ENCODE data around the gene HPGDS. TPM values are rescaled to one million over a fixed set of nuclear protein-coding genes. Genes with fewer than 3 reads are reported as not detected.
"Not testable (repeated sequence)": the region's sequence is repeated elsewhere in the genome, so short reads cannot be mapped to it uniquely, and the experiment has no call there.

HPGDS gene
- total RNA-seq, 1 donor from 2014 or later, result not detected

GRCh38 chr4:94332983-94333590 lies 9.5 kb downstream of the HPGDS start:
- Mint-ChIP-seq H3K4me1 (no peaks in the 10 kb centered on the region), H3K27me3 (peaks cover 5% of the 10 kb centered on the region), H3K4me3 (no peak overlapping the region), H3K9me3 (peaks cover 2% of the 10 kb centered on the region), H3K27ac (no peak overlapping the region), H3K36me3 (ENCODE audit: low read depth) (no peaks in the 10 kb centered on the region)
- DNase-seq, result no peak
- intact Hi-C loops (cut with micrococcal nuclease), result no loop called here

GRCh38 chr4:94329933-94330332 lies 12.7 kb downstream of the HPGDS start:
- no peak for DNase-seq
- Mint-ChIP-seq H3K9me3 (peaks cover 7% of the 10 kb centered on the region), H3K4me1 (no peaks in the 10 kb centered on the region), H3K4me3 (no peak overlapping the region), H3K27me3 (peaks cover 5% of the 10 kb centered on the region), H3K36me3 (ENCODE audit: low read depth) (no peaks in the 10 kb centered on the region), H3K27ac (no peak overlapping the region)
- intact Hi-C loops (cut with micrococcal nuclease), result no loop called here

DNA sequence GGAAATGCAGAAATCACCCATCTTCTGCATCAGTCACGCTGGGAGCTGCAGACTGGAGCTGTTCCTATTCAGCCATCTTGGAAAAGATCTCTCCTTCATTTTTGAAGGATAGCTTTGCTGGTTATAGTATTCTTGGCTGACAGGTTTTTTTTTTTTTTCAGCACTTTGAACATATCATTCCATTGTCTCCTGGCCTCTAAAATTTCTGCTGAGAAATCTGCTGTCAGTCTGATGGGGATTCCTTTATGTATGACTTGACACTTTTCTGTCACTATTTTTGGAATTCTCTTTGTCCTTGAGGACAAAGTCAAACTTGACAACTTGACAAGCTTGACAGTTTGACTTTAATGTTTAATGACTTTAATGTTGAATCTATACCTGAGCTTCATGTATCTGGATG lies 16.8 kb downstream of the HPGDS start:
- H3K4me1 Mint-ChIP-seq, result no peaks in the 10 kb centered on the region
- no peak for DNase-seq
- H3K27ac Mint-ChIP-seq, result no peak overlapping the region
- H3K36me3 Mint-ChIP-seq (ENCODE audit: low read depth), result no peaks in the 10 kb centered on the region
- no peak overlapping the region for H3K4me3 Mint-ChIP-seq
- peaks cover 21% of the 10 kb centered on the region for H3K9me3 Mint-ChIP-seq
- H3K27me3 Mint-ChIP-seq, result peaks cover 10% of the 10 kb centered on the region
- intact Hi-C loops (cut with micrococcal nuclease), result no loop called here

DNA sequence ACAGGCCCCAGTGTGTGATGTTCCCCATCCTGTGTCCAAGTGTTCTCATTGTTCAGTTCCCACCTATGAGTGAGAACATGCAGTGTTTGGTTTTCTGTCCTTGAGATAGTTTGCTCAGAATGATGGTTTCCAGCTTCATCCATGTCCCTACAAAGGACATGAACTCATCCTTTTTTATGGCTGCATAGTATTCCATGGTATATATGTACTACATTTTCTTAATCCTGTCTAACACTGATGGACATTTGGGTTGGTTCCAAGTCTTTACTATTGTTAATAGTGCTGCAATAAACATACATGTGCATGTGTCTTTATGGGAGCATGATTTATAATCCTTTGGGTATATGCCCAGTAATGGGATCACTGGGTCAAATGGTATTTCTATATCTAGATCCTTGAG lies 22.7 kb downstream of the HPGDS start:
- H3K36me3 Mint-ChIP-seq (ENCODE audit: low read depth); H3K4me1 Mint-ChIP-seq; DNase-seq; H3K27me3 Mint-ChIP-seq; H3K4me3 Mint-ChIP-seq; H3K27ac Mint-ChIP-seq; intact Hi-C loops (cut with micrococcal nuclease): not testable (repeated sequence)
- peaks cover 22% of the 10 kb centered on the region for H3K9me3 Mint-ChIP-seq

DNA sequence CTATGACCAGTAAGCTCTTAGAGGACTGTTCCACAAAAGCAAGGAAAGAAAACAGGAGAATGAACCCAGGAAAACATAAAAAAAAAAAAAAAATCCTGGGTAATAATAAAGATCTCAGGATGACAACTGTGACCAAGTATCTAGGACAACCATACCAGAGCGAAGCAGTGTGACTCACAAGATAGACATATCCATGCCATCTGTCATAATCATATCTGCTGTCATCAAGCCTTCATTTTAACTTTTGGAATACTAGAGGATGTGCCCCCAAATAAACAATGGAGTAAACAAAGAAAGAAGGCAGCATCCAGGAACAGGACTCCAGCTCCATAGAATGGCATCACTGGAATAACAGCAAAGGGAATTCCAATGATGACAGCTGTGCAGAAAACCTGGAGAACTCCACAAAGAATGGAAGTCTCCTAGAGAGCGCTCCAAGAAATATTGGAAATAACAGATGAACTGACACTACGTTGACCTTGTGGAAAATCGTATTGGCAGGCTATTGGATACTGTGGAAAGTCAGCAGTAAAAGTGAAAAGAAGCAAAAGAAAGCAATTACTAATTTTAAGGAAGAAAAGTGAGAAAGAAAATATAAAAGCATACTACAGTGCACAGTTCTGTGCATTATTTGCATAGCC lies 35.3 kb downstream of the HPGDS start:
- H3K9me3 Mint-ChIP-seq, result peaks cover 2% of the 10 kb centered on the region
- H3K27ac Mint-ChIP-seq, result no peak overlapping the region
- no peak overlapping the region for H3K4me3 Mint-ChIP-seq
- H3K27me3 Mint-ChIP-seq, result no peaks in the 10 kb centered on the region
- intact Hi-C loops (cut with micrococcal nuclease), result no loop called here
- no peaks in the 10 kb centered on the region for H3K4me1 Mint-ChIP-seq
- no peak for DNase-seq
- no peaks in the 10 kb centered on the region for H3K36me3 Mint-ChIP-seq (ENCODE audit: low read depth)

- no peaks in the 10 kb centered on the region for H3K36me3 Mint-ChIP-seq (ENCODE audit: low read depth)
- DNase-seq, result no peak
- intact Hi-C loops (cut with micrococcal nuclease), result no loop called here
Measured at GRCh38 chr4:94306713-94307112, 35.9 kb downstream of the HPGDS start.

GRCh38 chr4:94305466-94306225 lies 37.0 kb downstream of the HPGDS start:
- intact Hi-C loops (cut with micrococcal nuclease), result loop anchor here (2.0 kb wide), 1 partner anchor 291 kb away; no protein-coding TSS in a partner anchor
- no peak for DNase-seq
- no peaks in the 10 kb centered on the region for H3K9me3 Mint-ChIP-seq

More at GRCh38 chr4:94306713-94307112, 35.9 kb downstream of the HPGDS start:
- no peaks in the 10 kb centered on the region for H3K27me3 Mint-ChIP-seq
- H3K9me3 Mint-ChIP-seq, result no peaks in the 10 kb centered on the region
- no peak overlapping the region for H3K4me3 Mint-ChIP-seq
- no peak overlapping the region for H3K27ac Mint-ChIP-seq
- H3K4me1 Mint-ChIP-seq, result no peaks in the 10 kb centered on the region

GRCh38 chr4:94304365-94304971 lies 38.2 kb downstream of the HPGDS start:
- H3K27me3 Mint-ChIP-seq, result no peaks in the 10 kb centered on the region
- H3K4me3 Mint-ChIP-seq, result no peak overlapping the region
- intact Hi-C loops (cut with micrococcal nuclease), result loop anchor here (1.0 to 2.0 kb wide), 2 partner anchors 87 to 292 kb away; no protein-coding TSS in a partner anchor
- H3K27ac Mint-ChIP-seq, result no peak overlapping the region
- no peaks in the 10 kb centered on the region for H3K9me3 Mint-ChIP-seq
- peak; percentile 63 for DNase-seq
- no peaks in the 10 kb centered on the region for H3K36me3 Mint-ChIP-seq (ENCODE audit: low read depth)
- H3K4me1 Mint-ChIP-seq, result no peaks in the 10 kb centered on the region

More at GRCh38 chr4:94305466-94306225, 37.0 kb downstream of the HPGDS start:
- Mint-ChIP-seq H3K4me1 (no peaks in the 10 kb centered on the region), H3K27me3 (no peaks in the 10 kb centered on the region), H3K4me3 (no peak overlapping the region), H3K36me3 (ENCODE audit: low read depth) (no peaks in the 10 kb centered on the region), H3K27ac (no peak overlapping the region)

DNA sequence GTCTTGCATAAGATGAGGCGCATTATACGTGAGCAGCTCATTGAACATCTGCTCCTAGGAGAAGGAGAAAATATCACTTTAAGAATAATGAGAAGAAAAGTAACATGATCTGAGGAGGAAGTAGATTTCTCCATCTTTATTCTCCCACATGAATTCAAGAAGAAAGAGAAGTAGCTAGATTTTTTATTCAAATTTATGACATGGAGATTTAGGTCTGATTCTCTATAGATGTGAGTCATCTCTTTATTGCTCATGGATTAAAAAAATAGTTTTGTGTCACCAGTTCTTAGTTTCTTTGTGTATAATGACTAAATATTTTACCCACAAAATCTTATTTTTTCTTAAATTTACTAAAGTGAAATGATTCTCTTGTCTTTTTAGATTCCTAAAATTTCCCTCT lies 40.4 kb downstream of the HPGDS start:
- H3K27ac Mint-ChIP-seq, result no peak overlapping the region
- H3K36me3 Mint-ChIP-seq (ENCODE audit: low read depth), result no peaks in the 10 kb centered on the region
- H3K9me3 Mint-ChIP-seq, result no peaks in the 10 kb centered on the region
- intact Hi-C loops (cut with micrococcal nuclease), result no loop called here
- no peaks in the 10 kb centered on the region for H3K27me3 Mint-ChIP-seq
- no peaks in the 10 kb centered on the region for H3K4me1 Mint-ChIP-seq
- no peak overlapping the region for H3K4me3 Mint-ChIP-seq
- DNase-seq, result no peak

DNA sequence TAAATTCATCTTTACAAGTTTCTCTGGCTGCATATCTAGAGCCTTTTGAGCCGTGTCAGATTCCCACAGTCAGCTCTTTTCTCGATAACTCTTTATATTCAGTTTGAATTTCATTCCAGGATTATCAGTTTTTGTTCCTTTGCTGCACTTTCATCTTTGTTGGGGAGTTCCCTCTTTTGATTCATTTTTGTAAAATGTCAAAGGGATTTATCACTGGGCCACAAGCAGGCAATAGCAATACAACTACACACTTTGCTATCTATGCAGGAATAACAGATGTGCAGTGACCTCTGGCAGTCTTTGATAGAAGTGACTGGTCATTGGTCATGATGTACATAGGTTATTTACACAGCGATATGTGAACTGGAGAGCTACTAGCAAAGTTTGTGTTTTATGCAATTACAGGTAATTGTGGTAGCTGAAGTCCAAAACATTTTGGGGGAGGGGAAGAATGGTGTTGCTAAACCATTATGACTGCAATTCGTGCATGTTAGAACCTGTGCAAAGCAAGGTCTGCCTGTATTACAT lies 43.8 kb downstream of the HPGDS start:
- Mint-ChIP-seq H3K4me3 (no peak overlapping the region), H3K9me3 (no peaks in the 10 kb centered on the region), H3K27me3 (no peaks in the 10 kb centered on the region), H3K36me3 (ENCODE audit: low read depth) (no peaks in the 10 kb centered on the region), H3K27ac (no peak overlapping the region), H3K4me1 (no peaks in the 10 kb centered on the region)
- DNase-seq, result no peak
- intact Hi-C loops (cut with micrococcal nuclease), result no loop called here

- H3K4me1 Mint-ChIP-seq; intact Hi-C loops (cut with micrococcal nuclease); H3K27me3 Mint-ChIP-seq; H3K4me3 Mint-ChIP-seq; H3K9me3 Mint-ChIP-seq; DNase-seq: not testable (repeated sequence)
- peaks cover 12% of the 10 kb centered on the region for H3K36me3 Mint-ChIP-seq (ENCODE audit: low read depth)
- peak overlapping the region; percentile 9 for H3K27ac Mint-ChIP-seq
Measured at GRCh38 chr4:94295473-94295872, 47.2 kb downstream of the HPGDS start.

GRCh38 chr4:94293981-94294380 lies 48.7 kb downstream of the HPGDS start:
- intact Hi-C loops (cut with micrococcal nuclease); DNase-seq: not testable (repeated sequence)

DNA sequence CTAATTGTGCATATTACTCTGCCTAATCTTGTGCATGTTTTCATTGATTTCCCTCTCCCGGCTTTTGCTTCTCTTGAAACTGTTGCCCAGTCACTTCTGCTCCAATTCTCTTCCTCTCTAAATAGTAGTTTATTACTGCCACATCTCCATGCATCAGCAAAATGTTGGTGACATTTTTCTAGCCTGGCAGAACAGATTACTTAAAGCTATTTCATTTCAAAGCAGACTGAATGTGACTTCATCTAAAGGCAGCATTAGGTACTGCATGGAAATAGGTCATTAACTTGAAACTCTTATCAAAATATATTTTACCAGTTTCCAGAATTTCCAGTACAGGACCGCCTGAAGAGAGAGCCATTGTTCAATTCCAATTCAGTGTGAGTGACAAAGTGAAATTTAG lies 52.4 kb downstream of the HPGDS start:
- Mint-ChIP-seq H3K4me3 (no peak overlapping the region), H3K27ac (peak overlapping the region; percentile 17), H3K4me1 (peaks cover 3% of the 10 kb centered on the region), H3K27me3 (no peaks in the 10 kb centered on the region), H3K36me3 (ENCODE audit: low read depth) (peaks cover 37% of the 10 kb centered on the region), H3K9me3 (no peaks in the 10 kb centered on the region)
- intact Hi-C loops (cut with micrococcal nuclease), result no loop called here
- DNase-seq, result no peak

More at GRCh38 chr4:94293981-94294380, 48.7 kb downstream of the HPGDS start:
- peaks cover 17% of the 10 kb centered on the region for H3K36me3 Mint-ChIP-seq (ENCODE audit: low read depth)
- not testable (repeated sequence) for H3K27ac Mint-ChIP-seq, H3K4me1 Mint-ChIP-seq, H3K27me3 Mint-ChIP-seq, H3K4me3 Mint-ChIP-seq, H3K9me3 Mint-ChIP-seq

Data from activated CD4-positive, alpha-beta T cell treated with anti-CD3 and anti-CD28 coated beads, Interleukin-2, amount 10 ng/mL, durations not matched to agents 24 days and 14 days (primary cell).